GM12873 (cell line): ENCODE data around the gene SLC6A3.

Source experiments
- CTCF ChIP-seq: IDR thresholded peaks from 2 replicates; pipeline ENCODE4 v1.5.1; 2012; ENCODE audit warnings: low read depth, mild to moderate bottlenecking, moderate library complexity, low read length, control low read depth; ENCODE audit not compliant: insufficient read depth; ENCODE audit errors: missing control alignments

SLC6A3 gene

GRCh38 chr5:1351156-1351555 lies 94.1 kb downstream of the SLC6A3 start:
- TF ChIP-seq CTCF: no peak

DNA sequence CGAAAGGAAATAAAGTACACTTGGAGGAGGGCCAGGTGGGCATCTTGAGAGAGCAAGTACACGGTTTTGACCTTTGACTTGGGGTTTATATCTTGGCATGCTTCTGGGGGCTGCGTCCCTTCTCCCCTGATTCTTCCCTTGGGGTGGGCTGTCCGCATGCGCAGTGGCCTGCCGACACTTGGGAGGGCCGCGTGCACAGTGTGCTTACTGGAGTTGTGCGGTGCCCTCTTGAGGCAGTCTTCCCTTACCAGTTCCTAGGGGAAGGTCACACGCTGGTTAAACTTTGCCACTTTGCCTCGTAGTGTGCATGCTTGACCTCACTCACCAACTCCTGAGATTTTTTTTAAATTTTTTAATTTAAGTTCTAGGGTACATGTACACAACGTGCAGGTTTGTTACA lies 96.0 kb downstream of the SLC6A3 start:
- TF ChIP-seq CTCF: peak; percentile 33

DNA sequence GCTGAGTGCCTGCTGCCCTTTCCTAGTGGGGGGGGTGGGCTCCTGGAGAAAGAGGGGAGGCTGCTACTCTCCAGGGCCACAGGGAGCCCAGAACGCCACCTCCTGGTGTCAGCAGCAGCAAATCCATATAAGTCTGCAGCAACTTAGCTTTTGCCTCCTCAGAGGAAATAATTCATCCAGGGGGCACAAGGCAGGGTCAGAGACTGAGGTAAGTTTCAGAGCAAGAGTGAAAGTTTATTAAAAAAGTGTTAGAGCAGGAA lies 96.3 kb downstream of the SLC6A3 start:
- TF ChIP-seq CTCF: no peak

- TF ChIP-seq CTCF: no peak
Observed at GRCh38 chr5:1347571-1347970, 97.7 kb downstream of the SLC6A3 start.

GRCh38 chr5:1346627-1347440 lies 98.4 kb downstream of the SLC6A3 start:
- no peak for TF ChIP-seq CTCF

DNA sequence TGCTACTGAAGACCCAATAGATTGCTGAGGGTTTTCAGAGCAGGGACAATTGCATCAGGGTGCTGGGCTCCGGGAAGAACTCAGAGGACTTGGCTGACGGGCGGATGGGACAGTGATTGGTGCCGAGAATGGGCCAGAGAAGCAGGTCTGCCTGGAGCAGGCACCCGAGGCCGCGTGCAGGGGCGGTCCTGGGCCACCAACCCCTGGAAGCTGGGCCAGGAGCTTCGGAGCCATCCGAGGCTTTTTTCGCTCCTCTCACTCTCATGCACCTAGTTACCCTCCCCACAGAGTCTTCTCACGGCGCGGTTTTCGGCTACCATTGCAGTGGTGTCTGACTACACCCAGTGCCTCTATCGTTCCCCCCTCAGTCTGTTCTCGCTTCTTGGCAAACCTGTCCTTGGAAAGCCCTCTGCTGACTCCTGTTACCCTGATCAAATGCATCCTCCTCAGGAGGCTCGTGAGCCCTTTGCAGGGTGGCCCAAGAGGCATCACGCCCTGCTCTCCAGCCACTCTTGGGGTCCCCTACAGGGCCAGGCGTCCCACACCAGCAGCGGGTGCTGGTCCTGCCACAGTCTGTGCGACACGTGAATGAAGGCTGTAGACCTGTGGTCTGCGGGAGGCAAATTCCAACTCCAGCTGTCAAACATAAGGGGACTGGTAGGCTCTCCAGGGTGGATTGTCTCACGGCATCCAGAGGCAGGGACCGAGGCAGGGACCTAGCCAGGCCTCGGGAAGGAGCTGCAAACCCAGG lies 99.2 kb downstream of the SLC6A3 start:
- TF ChIP-seq CTCF: no peak

GRCh38 chr5:1344975-1345838 lies 100.0 kb downstream of the SLC6A3 start, which contains the start of gene CLPTM1L:
Gene CLPTM1L (minus strand): TSS chr5:1345099. CDS start chr5:1344841, 258 bp downstream.
- no peak for TF ChIP-seq CTCF
